Vagina (tissue), 2 donors: ENCODE measurements around the gene TMEM154.

Experiments used
- CTCF ChIP-seq, 3 experiments: fragments of 450-650 bp in 2 of 3; fragments of 200-600 bp in 1 of 3; sonication (generic) in 1 of 3; IDR thresholded peaks; one replicate each; pipeline ENCODE4 v1.5.1; 2017 to 2019; ENCODE audit warnings: antibody characterized with exemption in 3 of 3, mild to moderate bottlenecking in 2 of 3, moderate library complexity in 2 of 3
- POLR2A ChIP-seq, 2 donors: fragments of 450-650 bp; IDR thresholded peaks; one replicate each; pipeline ENCODE4 v1.6.1; 2017; ENCODE audit warnings: antibody characterized with exemption in 2 of 2, mild to moderate bottlenecking in 2 of 2, moderate library complexity in 2 of 2

GRCh38 chr4:152613351-152613750 lies 66.4 kb downstream of the TMEM154 start:
- TF ChIP-seq CTCF (IDR thresholded peaks at IDR 0.05) (no peak), POLR2A (IDR thresholded peaks at IDR 0.05) (no peak)
